Measurements from ENCODE around the gene MUC13.

MUC13 gene, protein sequence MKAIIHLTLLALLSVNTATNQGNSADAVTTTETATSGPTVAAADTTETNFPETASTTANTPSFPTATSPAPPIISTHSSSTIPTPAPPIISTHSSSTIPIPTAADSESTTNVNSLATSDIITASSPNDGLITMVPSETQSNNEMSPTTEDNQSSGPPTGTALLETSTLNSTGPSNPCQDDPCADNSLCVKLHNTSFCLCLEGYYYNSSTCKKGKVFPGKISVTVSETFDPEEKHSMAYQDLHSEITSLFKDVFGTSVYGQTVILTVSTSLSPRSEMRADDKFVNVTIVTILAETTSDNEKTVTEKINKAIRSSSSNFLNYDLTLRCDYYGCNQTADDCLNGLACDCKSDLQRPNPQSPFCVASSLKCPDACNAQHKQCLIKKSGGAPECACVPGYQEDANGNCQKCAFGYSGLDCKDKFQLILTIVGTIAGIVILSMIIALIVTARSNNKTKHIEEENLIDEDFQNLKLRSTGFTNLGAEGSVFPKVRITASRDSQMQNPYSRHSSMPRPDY

DNA sequence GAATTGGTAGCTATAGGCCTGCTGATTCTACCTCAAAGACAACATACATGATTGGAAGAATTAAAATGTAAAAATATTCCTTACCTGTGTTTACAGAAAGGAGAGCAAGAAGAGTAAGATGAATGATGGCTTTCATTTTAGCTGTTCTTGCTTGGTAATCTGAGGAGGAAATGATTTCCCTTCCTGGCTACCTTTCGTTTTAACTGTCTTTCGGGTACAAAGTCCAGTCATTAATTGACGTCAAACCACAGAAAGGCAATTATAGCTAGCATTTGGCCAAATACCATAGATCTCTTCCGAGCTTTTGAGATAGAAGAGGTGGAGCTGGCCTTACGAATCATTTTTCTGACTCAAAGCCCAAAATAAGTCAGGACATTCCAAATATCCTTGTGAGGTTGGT is at the start of gene MUC13:
TSS of gene MUC13 (minus strand) at position 175 of the 400 bp plus-strand sequence. CDS start at position 136, 39 bp downstream.
- Histone ChIP-seq H3K9ac (ENCODE audit: insufficient read length) (no peak within 1 kb of the TSS), H3K36me3 (ENCODE audit: insufficient read depth, low read length) (no peaks in the 10 kb centered on the region), H3K9me3 (ENCODE audit: low read depth, low read length) (0 out of 2 replicates have a peak, but pooled peaks cover 4% of the 10 kb centered on the region), H3K27ac (no peak within 1 kb of the TSS), H3K4me3 (no peak within 1 kb of the TSS)
- TF ChIP-seq POLR2AphosphoS5 (IDR thresholded peaks at IDR 0.05; ENCODE audit: borderline replicate concordance, low read depth, low read length), result no peak
- TF ChIP-seq EZH2 (IDR thresholded peaks at IDR 0.05), result no peak
- TF ChIP-seq FOXP2 (optimal IDR thresholded peaks at IDR 0.05; ENCODE audit: control extremely low read depth, extremely low read length, insufficient read depth), result no peak
- DNase-seq (ENCODE audit: low read depth, low spot score), result no peak

DNA sequence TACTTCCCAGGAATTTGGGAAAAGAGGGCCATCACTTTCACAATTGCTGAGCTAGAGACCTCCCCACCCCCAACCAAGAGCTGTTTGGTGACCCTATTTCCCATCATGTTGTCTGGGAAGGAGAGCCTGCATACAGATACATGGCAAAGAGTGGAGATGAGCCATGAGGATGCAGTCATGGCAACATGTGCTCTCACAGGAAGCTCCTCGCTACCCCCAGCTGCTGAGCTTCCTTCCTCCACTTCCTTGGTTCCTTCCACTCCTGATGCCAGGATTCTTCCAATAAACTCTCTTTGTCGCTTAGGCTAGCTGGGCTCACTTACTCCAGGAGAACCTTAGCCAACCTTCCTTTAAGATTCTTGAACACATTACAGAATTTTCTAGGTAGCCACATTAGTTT is 48.3 kb upstream of the MUC13 start:
- no peaks in the 10 kb centered on the region for H3K9me3 ChIP-seq (ENCODE audit: low read depth, low read length)
- TF ChIP-seq POLR2AphosphoS5 (IDR thresholded peaks at IDR 0.05; ENCODE audit: borderline replicate concordance, low read depth, low read length) (no peak), EZH2 (IDR thresholded peaks at IDR 0.05) (no peak), FOXP2 (optimal IDR thresholded peaks at IDR 0.05; ENCODE audit: control extremely low read depth, extremely low read length, insufficient read depth) (no peak)
- no peak overlapping the region for H3K27ac ChIP-seq
- no peak overlapping the region for H3K4me3 ChIP-seq
- H3K9ac ChIP-seq (ENCODE audit: insufficient read length), result no peak overlapping the region
- DNase-seq (ENCODE audit: low read depth, low spot score), result peak; percentile 35
- H3K36me3 ChIP-seq (ENCODE audit: insufficient read depth, low read length), result no peaks in the 10 kb centered on the region

DNA sequence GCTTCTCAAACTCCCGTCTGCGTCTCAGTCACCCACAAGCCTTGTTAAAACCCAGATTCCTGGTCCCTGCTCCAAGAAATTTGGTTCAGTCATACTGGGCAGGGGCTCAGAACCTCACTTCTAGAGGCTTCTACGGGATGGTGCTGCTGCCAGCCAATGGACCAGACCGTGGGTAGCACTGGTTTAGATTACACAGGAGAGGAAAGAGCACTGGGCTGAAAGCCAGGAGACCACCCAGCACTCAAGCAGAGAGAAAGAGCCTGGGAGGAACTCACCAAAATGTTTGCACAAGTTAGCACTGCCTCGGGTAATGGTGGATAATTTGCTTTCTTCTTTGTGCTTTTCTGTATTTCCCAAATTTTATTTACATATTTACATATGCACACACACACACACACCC is 46.9 kb upstream of the MUC13 start:
- no peak for TF ChIP-seq FOXP2 (optimal IDR thresholded peaks at IDR 0.05; ENCODE audit: control extremely low read depth, extremely low read length, insufficient read depth)
- no peak for TF ChIP-seq POLR2AphosphoS5 (IDR thresholded peaks at IDR 0.05; ENCODE audit: borderline replicate concordance, low read depth, low read length)
- TF ChIP-seq EZH2 (IDR thresholded peaks at IDR 0.05), result no peak
- peak overlapping the region; percentile 7; the same call in 1 of the 2 replicates for H3K27ac ChIP-seq
- H3K9ac ChIP-seq (ENCODE audit: insufficient read length), result no peak overlapping the region
- H3K4me3 ChIP-seq, result no peak overlapping the region
- H3K9me3 ChIP-seq (ENCODE audit: low read depth, low read length), result no peaks in the 10 kb centered on the region
- peak; percentile 50 for DNase-seq (ENCODE audit: low read depth, low spot score)
- H3K36me3 ChIP-seq (ENCODE audit: insufficient read depth, low read length), result no peaks in the 10 kb centered on the region

DNA sequence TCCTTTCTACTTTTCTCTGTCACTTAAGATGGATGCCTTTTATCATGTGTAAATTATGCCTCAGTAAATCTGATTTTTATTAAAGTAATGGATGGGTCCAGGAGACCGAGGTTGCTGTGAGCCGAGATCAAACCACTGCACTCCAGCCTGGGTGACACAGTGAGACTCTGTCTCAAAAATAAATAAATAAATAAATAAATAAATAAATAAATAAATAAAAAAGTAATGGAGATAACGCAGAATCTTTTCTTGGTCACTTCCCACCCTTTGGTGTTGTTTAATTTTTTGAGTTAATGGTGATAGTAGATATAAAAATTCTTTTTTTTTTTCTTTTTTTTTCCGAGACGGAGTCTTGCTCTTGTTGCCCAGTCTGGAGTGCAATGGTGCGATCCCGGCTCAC is 44.1 kb upstream of the MUC13 start:
- Histone ChIP-seq H3K9ac (ENCODE audit: insufficient read length) (no peak overlapping the region), H3K9me3 (ENCODE audit: low read depth, low read length) (no peaks in the 10 kb centered on the region), H3K27ac (no peak overlapping the region), H3K4me3 (no peak overlapping the region), H3K36me3 (ENCODE audit: insufficient read depth, low read length) (no peaks in the 10 kb centered on the region)
- no peak for DNase-seq (ENCODE audit: low read depth, low spot score)
- TF ChIP-seq EZH2 (IDR thresholded peaks at IDR 0.05) (no peak), FOXP2 (optimal IDR thresholded peaks at IDR 0.05; ENCODE audit: control extremely low read depth, extremely low read length, insufficient read depth) (no peak), POLR2AphosphoS5 (IDR thresholded peaks at IDR 0.05; ENCODE audit: borderline replicate concordance, low read depth, low read length) (no peak)

DNA sequence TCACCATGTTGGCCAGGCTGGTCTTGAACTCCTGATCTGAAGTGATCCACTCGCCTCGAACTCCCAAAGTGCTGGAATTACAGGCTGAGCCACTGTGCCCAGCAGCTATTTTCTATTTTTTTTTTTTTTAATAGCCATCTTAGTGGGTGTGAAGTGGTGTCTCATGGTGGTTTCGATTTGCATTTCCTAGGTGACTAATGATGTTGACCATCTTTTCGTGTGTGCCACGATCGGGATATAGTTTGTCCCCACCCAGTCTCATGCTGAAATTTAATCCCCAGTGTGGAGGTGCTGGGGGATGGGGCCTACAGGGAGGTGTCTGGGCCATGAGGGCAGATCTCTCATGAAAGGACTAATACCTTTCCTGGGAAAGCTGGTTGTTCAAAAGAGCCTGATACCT is 41.8 kb upstream of the MUC13 start:
- no peak overlapping the region for H3K27ac ChIP-seq
- no peak overlapping the region for H3K4me3 ChIP-seq
- no peaks in the 10 kb centered on the region for H3K36me3 ChIP-seq (ENCODE audit: insufficient read depth, low read length)
- no peak overlapping the region for H3K9ac ChIP-seq (ENCODE audit: insufficient read length)
- H3K9me3 ChIP-seq (ENCODE audit: low read depth, low read length), result no peaks in the 10 kb centered on the region
- DNase-seq (ENCODE audit: low read depth, low spot score), result no peak
- TF ChIP-seq EZH2 (IDR thresholded peaks at IDR 0.05), result no peak
- TF ChIP-seq POLR2AphosphoS5 (IDR thresholded peaks at IDR 0.05; ENCODE audit: borderline replicate concordance, low read depth, low read length), result no peak
- TF ChIP-seq FOXP2 (optimal IDR thresholded peaks at IDR 0.05; ENCODE audit: control extremely low read depth, extremely low read length, insufficient read depth), result no peak

DNA sequence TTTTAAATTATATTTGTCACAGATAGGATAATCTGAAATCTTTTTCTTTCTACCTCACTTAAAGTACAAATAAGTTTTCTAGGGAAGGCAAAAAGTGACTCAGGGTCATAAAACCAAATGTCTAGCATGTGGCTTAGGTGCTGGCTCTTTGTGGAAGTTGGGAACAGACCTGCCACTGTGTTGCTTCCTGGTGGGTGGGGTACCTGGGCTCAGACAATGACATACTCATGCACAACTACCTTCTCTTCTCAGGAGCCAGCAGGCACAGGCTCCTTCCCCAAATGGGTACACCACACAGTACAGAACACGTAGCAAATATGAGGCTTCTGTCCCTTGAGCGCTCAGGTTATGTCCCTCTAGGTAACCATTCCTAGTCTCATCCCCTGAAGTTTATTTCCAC is 40.1 kb upstream of the MUC13 start:
- H3K36me3 ChIP-seq (ENCODE audit: insufficient read depth, low read length), result no peaks in the 10 kb centered on the region
- no peak overlapping the region for H3K27ac ChIP-seq
- no peak overlapping the region for H3K4me3 ChIP-seq
- DNase-seq (ENCODE audit: low read depth, low spot score), result no peak
- TF ChIP-seq POLR2AphosphoS5 (IDR thresholded peaks at IDR 0.05; ENCODE audit: borderline replicate concordance, low read depth, low read length) (no peak), FOXP2 (optimal IDR thresholded peaks at IDR 0.05; ENCODE audit: control extremely low read depth, extremely low read length, insufficient read depth) (no peak), EZH2 (IDR thresholded peaks at IDR 0.05) (no peak)
- H3K9me3 ChIP-seq (ENCODE audit: low read depth, low read length), result no peaks in the 10 kb centered on the region
- no peak overlapping the region for H3K9ac ChIP-seq (ENCODE audit: insufficient read length)

DNA sequence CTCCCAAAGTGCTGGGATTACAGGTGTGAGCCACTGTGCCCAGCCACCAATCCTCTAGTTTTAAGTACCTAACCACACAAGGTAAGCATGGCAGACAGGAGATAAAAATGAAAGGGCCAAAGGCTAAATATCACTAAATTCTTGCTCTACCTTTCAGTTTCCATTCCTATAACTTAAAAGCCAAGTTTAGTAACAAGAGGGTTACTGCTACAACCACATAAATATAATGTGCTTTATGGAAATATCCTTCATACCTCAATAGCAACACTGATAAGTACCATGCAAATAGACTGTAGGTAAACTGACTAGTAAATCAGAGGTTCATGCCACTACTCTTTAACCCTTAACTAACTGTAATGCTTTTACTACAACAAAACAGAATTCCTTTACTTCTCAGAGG is 38.7 kb upstream of the MUC13 start:
- TF ChIP-seq POLR2AphosphoS5 (IDR thresholded peaks at IDR 0.05; ENCODE audit: borderline replicate concordance, low read depth, low read length), result no peak
- no peak for TF ChIP-seq FOXP2 (optimal IDR thresholded peaks at IDR 0.05; ENCODE audit: control extremely low read depth, extremely low read length, insufficient read depth)
- no peak for TF ChIP-seq EZH2 (IDR thresholded peaks at IDR 0.05)
- no peak for DNase-seq (ENCODE audit: low read depth, low spot score)
- Histone ChIP-seq H3K27ac (no peak overlapping the region), H3K9ac (ENCODE audit: insufficient read length) (no peak overlapping the region), H3K9me3 (ENCODE audit: low read depth, low read length) (no peaks in the 10 kb centered on the region), H3K36me3 (ENCODE audit: insufficient read depth, low read length) (no peaks in the 10 kb centered on the region), H3K4me3 (no peak overlapping the region)

DNA sequence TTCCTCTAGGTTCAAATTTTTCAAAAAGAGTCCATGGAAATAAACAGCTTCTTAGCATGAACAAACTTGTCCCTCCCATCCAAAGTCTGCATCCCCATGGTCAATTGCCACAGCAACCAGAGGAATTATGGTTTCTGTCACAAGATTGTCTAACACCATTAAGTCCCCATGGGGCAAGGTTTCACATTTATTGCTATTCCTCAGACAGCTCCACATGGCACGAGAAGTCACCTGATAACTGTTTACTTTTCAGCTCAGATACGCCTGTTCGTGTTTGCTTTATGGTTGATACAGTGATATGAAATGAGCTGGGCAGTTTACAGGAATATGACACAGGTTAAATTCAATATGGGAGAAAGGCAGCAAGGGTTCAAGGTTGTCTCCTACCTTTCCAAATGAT is 37.9 kb upstream of the MUC13 start:
- no peak overlapping the region for H3K27ac ChIP-seq
- H3K36me3 ChIP-seq (ENCODE audit: insufficient read depth, low read length), result no peaks in the 10 kb centered on the region
- no peak for TF ChIP-seq FOXP2 (optimal IDR thresholded peaks at IDR 0.05; ENCODE audit: control extremely low read depth, extremely low read length, insufficient read depth)
- TF ChIP-seq EZH2 (IDR thresholded peaks at IDR 0.05), result no peak
- no peak for TF ChIP-seq POLR2AphosphoS5 (IDR thresholded peaks at IDR 0.05; ENCODE audit: borderline replicate concordance, low read depth, low read length)
- H3K9me3 ChIP-seq (ENCODE audit: low read depth, low read length), result no peaks in the 10 kb centered on the region
- no peak overlapping the region for H3K9ac ChIP-seq (ENCODE audit: insufficient read length)
- no peak overlapping the region for H3K4me3 ChIP-seq
- no peak for DNase-seq (ENCODE audit: low read depth, low spot score)

Data from SK-N-MC (cell line).